Frontal cortex (tissue), 4 donors: Measurements from ENCODE around the gene TCF12. TPM values are rescaled to one million over a fixed set of nuclear protein-coding genes. Genes with fewer than 3 reads are reported as not detected.

Experiments used
- DNase-seq, 2 donors: peaks; one replicate each; pipeline ENCODE4 v3.0.0; 2012; ENCODE audit warnings: low spot score in 2 of 2
- FAIRE-seq: peaks from 2 replicates; lab custom pipeline; 2012; peaks lifted over from hg19 to GRCh38; lab: Jason Lieb, UNC
- total RNA-seq: library from RNA; depleted of rRNA; stranded (reverse); fragments of >200 nt; gene quantifications from one replicate; pipeline ENCODE4 v1.2.3, GENCODE V29; 2014
- donor health status: control.
- donor health status: control.
- donor health status: control.

The TCF12 gene
- total RNA-seq, 1 donor from 2014 or later: 87.2 TPM

DNA sequence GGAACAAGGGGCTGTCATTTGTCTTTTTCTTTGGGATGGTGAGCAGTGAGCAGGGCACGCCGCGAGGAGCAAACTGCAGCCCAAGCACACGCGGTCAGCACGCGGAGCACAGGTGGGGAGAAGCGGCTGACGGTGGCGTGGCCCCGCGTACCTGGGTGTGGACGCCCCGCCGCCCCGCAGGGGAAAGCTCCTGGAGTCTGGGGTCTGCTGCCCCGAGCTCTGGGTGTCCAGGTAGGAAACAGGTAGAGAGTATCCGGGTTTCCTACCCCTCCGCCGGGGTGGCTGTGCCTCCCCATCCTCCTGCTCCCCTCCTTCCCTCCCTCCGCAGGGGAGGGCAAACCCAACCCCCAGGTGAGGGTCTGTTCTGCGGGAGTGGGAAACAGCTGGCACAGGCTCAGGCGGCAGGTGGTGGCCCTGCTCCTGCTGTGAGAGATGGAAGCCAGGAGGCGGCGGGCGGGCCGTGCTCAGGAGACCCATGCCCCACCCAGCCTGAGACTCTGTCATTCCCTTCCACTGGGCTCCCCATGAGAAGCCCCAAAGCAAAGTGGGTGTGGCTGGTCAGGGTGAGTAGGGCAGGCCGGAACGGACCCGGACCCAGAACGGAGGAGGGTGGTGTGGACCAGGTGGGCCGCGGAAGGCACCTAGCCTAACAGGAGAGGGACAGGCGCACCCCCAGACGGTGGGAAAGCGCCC, 400.9 kb downstream of the TCF12 start:
- FAIRE-seq (no peak), DNase-seq (no peak)

DNA sequence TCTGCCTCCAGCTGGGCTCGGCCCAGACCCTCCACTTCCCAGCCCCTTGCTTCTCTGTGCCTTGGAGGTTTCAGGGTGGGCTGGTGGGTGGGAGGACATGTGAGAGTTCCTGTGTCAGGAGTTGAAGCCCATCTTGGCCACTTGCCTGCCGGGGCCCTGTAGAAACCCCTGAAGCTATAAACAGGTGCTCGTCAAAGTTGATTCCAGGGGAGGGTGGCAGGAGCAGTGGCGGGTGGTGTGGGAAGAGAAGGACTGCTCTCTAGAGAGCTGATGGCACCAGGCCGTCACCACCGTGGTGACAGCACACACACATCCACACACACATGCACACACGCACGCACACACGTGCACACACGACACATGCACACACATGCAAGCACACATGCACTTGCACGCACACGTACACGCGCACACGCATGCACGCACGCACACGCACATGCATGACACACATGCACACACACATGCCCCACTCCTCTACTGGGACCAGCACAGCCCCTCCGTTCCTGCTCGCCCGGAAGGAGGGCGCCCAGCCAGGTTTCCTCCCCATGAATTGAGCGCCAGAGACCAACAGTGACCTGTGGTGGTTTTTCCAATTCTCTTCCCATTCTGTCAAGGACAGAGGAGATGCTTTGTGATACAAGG, 401.6 kb downstream of the TCF12 start:
- FAIRE-seq (no peak), DNase-seq (no peak)

GRCh38 chr15:57320631-57321220, 402.3 kb downstream of the TCF12 start:
- no peak for FAIRE-seq

DNA sequence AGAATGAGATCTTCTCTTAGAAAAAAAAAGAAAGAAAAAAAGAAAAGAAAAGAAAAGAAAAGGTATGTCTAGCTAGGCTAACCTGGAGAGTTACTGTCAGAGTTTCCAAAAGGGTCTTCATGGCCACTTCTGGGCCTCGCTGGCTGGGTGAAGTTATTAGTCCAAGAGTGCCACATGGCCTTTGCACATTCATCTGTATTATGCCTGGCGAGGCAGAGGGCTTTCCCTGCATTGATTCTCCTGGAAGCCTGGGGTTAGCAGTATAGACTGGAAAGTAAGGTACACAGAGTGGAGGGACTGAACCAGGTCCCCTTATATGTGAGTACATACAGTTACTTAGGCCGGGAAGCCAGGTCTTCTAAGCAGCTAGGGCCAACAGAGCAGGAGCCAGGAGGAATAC, 403.0 kb downstream of the TCF12 start:
- no peak for FAIRE-seq
- no peak for DNase-seq

More at GRCh38 chr15:57320631-57321220, 402.3 kb downstream of the TCF12 start:
- DNase-seq: peak in 1 of 2 donors; percentile 52

DNA sequence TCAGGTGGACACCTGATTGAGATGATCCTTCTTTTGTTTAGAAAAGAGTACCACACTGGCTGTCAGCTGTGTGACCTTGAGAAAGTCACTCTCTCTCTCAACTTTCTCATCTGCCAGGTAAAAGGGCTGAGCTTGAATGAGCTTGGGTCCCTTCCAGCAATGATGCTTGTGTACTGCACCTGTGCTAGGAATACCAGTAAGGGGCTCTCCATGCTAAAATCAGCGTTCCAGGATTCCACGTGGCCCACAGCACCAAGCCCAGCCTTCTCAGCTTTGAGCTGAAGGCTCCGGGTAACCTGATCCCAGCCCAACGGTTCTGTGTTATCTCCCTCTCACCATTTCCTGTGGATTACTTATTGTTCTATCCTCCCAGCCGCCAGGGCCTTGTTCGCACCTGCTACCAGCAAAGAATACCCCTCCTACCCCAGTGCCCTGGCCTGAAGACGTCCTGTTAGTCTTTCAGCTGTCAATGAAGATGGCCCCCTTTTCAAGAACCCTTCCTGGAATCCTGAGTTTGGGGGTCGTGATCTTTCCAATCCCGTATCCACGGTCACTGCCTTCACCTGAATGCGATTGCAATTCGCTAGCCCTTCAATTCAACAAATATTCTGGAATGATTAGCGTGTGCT, 403.6 kb downstream of the TCF12 start:
- no peak for FAIRE-seq
- no peak for DNase-seq

DNA sequence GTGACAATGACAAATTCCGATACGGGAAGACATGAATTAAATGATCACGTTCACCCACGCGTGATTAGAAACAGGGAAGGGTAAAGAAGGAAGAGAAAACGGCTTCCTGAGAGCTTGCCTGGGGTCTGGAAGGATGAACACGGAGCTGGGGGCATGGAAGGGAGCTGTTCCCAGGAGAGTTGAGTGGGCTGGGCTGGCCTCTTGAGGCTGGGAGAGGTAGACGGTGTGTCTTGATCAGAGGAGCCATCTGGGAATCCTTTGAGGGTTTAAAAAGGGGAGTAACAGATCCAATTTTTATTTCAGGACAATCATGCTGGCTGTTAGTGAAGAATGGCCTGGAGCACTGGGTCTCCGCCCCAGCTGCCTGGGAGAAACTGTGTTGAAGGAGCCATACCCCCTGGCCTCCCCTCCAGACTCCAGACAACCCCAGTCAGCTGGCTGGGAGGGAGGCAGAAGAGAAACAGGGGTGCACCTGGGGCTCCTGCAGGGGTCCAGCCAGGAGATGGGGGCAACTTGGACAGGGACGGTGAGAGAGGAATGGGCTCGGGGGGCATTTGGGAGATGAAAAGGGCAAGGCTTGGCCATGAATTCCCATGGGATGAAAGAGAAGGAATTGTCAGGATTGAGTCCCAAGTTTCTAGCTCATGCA, 404.3 kb downstream of the TCF12 start:
- FAIRE-seq (no peak), DNase-seq (no peak)

GRCh38 chr15:57323299-57323805, 404.9 kb downstream of the TCF12 start:
- FAIRE-seq (no peak), DNase-seq (no peak)

DNA sequence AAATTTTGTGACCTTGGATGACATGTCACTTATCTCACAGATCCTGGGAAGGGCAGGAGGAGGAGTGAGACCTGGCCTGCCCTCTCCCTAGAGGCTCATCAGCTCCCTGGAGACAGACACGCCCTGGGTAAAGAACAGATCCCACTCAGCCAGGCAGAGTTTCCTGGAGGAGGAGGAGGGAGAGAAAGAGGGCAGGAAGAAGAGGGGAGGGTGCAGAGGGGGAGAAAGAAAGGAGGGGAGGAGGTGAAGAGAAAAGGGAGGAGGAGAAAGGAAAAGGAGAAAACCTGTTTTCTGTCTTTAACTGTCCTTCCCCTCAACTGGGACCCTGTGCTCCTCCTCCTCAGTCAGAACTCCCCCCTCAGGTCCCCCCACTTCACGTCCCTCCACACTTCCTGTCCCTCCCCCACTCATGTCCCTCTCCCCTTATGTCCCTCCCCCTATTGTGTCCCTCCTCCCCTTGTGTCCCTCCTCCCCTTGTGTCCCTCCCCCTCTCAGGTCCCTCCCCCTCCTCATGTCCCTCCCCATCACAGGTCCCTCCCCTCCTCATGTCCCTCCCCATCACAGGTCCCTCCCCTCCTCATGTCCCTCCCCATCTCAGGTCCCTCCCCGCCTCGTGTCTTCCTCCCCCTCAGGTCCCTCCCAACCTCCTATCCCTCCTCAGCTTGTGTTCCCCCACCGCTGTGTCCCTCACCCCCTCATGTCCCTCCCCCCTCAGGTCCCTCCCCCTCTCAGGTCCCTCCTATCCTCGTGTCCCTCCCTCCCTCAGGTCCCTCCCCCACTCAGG, 405.6 kb downstream of the TCF12 start:
- FAIRE-seq: no peak
- DNase-seq: no peak

GRCh38 chr15:57324590-57324890, 406.1 kb downstream of the TCF12 start:
- DNase-seq: no peak
- FAIRE-seq: no peak

GRCh38 chr15:57324944-57325679, 406.7 kb downstream of the TCF12 start:
- no peak for DNase-seq
- FAIRE-seq: no peak

DNA sequence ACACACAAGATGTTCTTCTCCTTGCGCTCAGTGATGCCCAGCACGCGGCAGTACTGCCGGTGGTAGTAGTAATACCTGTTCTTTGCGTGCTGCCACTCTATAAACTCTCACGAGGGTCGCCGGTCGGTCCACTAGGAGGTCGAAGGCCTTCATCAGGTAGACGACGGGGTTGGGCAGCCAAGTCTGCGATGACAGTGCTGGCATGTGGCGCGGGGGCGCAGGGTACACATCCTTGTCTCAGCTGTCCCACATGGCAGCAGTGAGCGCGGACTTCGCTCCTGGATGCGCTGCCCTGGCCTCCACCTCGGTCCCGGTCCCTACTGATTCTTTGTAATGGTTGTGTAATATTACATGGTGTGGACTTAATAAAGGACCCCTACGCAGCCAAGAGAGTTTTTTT, 407.8 kb downstream of the TCF12 start:
- DNase-seq: no peak
- no peak for FAIRE-seq

DNA sequence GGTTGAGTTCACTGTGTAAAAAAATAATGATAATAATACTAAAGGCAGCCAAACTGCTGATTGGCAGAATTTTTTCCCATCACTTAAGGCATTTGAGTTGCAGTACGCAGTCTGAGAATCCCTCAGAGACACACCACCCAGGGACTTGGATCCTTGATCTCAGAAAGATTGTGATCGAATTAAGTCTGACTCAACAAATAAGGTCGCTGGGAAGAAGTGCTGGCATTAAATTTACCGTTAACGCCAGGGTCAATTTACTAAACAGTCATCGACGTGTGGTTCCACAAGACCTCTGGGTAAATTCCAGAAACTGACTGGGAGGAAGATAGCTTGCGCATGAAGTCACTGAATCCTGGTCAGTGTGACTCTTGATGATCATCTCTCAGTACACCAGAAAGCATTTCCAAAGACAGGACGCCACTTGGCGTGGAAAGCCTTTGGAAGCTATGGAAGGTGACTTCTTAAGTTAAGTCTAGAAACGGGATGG, 409.6 kb downstream of the TCF12 start:
- FAIRE-seq (no peak), DNase-seq (no peak)

DNA sequence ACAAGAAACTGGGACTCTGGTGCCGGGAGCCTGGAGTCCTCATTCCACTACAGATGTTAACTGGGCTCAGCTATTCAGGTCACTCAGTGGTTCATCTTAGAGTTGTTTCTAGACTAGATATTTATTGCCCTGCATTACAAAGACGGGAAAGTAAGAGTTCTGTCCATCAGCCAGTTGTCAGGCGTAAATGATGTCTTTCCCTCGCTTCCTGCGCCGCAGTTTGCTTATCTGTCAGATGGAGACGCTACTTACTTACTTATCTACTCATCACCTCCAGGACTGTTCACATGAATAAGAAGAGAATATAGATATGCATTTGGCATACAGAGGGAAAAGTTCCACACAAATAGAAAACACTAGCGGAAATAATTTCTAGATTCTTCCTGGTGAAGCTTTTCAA, 410.0 kb downstream of the TCF12 start:
- no peak for FAIRE-seq
- no peak for DNase-seq

DNA sequence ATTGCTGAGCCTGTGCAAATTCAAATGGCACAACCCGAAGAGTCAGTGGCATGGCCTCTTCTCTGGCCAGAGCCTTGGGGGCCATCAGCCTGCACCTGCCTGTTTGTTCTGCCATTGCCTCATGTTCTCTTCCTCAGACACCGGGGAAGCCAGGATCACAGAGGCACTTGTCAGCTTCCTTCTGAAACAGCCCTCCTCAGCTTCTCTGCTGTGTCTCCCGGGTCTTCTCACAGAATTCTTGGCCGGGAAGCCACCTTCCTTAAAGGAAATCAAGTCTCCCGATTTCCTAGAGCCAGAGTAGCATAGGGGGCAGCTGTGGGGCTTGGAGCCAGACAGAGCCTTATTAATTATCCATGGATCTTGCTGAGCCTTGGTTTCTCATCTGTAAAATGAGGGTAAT, 410.5 kb downstream of the TCF12 start:
- no peak for DNase-seq
- no peak for FAIRE-seq

GRCh38 chr15:57329582-57330367, 411.3 kb downstream of the TCF12 start:
- DNase-seq (no peak), FAIRE-seq (no peak)

DNA sequence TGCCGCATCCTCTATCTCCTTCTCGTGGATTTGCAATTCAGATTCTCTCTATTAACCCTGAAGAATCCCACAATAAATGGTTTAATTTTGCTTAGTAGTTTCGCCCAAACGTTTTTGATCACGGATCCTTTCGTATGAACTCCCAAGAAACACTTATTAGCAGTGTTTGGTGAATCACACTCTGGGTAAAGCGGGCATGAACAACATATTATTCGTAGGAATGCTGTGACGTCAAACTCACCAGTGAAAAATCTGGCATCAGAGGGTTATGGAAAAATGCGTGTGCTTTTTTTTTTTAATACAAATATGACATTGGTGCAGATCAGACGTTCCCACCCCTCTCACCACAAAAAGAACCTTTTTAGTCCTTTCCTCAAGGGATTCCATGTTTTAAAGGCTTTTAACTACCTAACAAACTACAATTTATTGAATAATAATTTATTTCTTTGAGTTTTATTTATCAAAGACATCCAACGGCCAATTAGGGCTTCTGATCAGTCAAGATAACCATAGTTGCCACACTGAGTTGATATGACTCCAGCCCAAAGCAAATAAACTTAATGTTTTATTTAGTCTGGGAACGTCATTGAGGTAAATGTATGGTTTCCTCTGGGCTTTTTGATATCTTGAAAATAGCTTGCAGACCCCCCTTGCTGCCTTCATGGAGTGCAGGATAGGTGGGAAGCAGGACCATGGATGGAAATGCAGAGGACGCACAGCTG, 412.3 kb downstream of the TCF12 start:
- no peak for FAIRE-seq
- DNase-seq: no peak

DNA sequence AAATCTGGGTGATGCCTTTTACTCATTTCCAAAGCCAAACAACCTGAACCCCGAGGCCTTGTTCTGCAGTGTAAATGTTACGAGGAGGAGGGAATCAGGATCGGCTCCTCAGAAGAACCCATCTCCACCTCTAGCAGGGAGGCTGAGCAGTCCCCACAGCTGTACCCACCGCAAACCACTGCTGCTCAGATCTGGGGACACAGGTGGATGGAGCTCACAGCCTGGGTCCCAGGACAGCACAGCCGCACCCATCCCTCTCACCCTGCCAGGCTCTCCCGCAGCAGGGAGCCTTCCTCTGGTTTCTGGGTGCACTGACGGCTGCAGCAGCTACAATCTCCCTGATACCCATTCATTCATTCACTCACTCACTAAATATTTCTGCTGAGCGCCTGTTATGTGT, 413.9 kb downstream of the TCF12 start:
- DNase-seq (no peak), FAIRE-seq (no peak)
